Spleen (tissue), 7 donors: ENCODE results near the gene KIAA1217.

ENCODE experiments used
- CTCF ChIP-seq, 11 experiments: fragments of 200-600 bp in 7 of 11; fragments of 450-650 bp in 4 of 11; sonication (generic) in 4 of 11; IDR thresholded peaks in 8 of 11; conservative IDR thresholded peaks in 3 of 11; 1 replicate in 7 of 11; 2 replicates in 4 of 11; pipeline versions ENCODE4 v1.4.0 to v1.8.0; 2016 to 2021; ENCODE audit warnings: antibody characterized with exemption in 11 of 11, inconsistent platforms in 4 of 11, mild to moderate bottlenecking in 1 of 11
- POLR2A ChIP-seq, 3 donors: fragments of 450-650 bp; IDR thresholded peaks; one replicate each; pipeline ENCODE4 v1.5.1; 2017; ENCODE audit warnings: antibody characterized with exemption in 3 of 3, mild to moderate bottlenecking in 1 of 3
- donor health status: DM: no; HTN: no; CAD: no; lungs with moderate emphysema.
- donor health status: DM: no; HTN: no; CAD: no.
- donor health status: DM: no; HTN: no; CAD: no.

- TF ChIP-seq CTCF (IDR thresholded peaks at IDR 0.05 in 8 of 11, conservative IDR thresholded peaks at IDR 0.05 in 3 of 11) (no peak), POLR2A (IDR thresholded peaks at IDR 0.05) (no peak)
These were observed 381.9 kb downstream of the KIAA1217 start for GRCh38 chr10:24590697-24591457.
